K562 (cell line): Measurements from ENCODE around the gene IPPK. TPM values are rescaled to one million over a fixed set of nuclear protein-coding genes. Genes with fewer than 3 reads are reported as not detected.

Experiments
- ASH1L ChIP-seq: fragments of 450-650 bp; IDR thresholded peaks from 2 replicates; pipeline ENCODE4 v1.6.1; 2018; ENCODE audit warnings: borderline replicate concordance, mild to moderate bottlenecking, low read depth; ENCODE audit not compliant: partially characterized antibody
- BCOR ChIP-seq: fragments of 450-650 bp; IDR thresholded peaks from 2 replicates; pipeline ENCODE4 v1.6.1; 2016
- CHD1 ChIP-seq: fragments of 200-600 bp; sonication (generic); IDR thresholded peaks from one replicate; pipeline ENCODE4 v1.6.1; 2012; ENCODE audit warnings: mild to moderate bottlenecking, moderate library complexity, low read length, inconsistent platforms
- ETV1 ChIP-seq: fragments of 450-650 bp; conservative IDR thresholded peaks from 2 replicates; pipeline ENCODE4 v1.6.1; 2016; ENCODE audit warnings: missing genetic modification characterization, control low read depth, low read depth, missing compliant biosample characterization
- HDAC2 ChIP-seq: fragments of 450-650 bp; IDR thresholded peaks from 2 replicates; pipeline ENCODE4 v1.6.1; 2016; ENCODE audit warnings: mild to moderate bottlenecking
- HOMEZ ChIP-seq: fragments of 250-450 bp; sonication (Bioruptor Pico); IDR thresholded peaks from 2 replicates; pipeline ENCODE4 v1.4.0; 2020; ENCODE audit warnings: mild to moderate bottlenecking, moderate library complexity
- KDM4B ChIP-seq, 2 experiments: fragments of 450-650 bp in 1 of 2; sonication (generic) in 1 of 2; IDR thresholded peaks; 2 replicates each; pipeline ENCODE4 v1.6.1; 2016 to 2017; ENCODE audit warnings: borderline replicate concordance in 2 of 2, antibody characterized with exemption in 1 of 2, low read depth in 1 of 2, mild to moderate bottlenecking in 1 of 2
- MBD2 ChIP-seq: sonication (generic); IDR thresholded peaks from 2 replicates; pipeline ENCODE4 v1.6.1; 2016; ENCODE audit warnings: low read depth, borderline replicate concordance
- MCM3 ChIP-seq: fragments of 450-650 bp; IDR thresholded peaks from 2 replicates; pipeline ENCODE4 v1.6.1; 2016
- MEF2A ChIP-seq: IDR thresholded peaks from 2 replicates; pipeline ENCODE4 v1.6.1; 2011; ENCODE audit warnings: low read depth, mild to moderate bottlenecking, low read length, moderate library complexity; ENCODE audit not compliant: control insufficient read depth
- PHF20 ChIP-seq: fragments of 450-650 bp; IDR thresholded peaks from 2 replicates; pipeline ENCODE4 v1.6.1; 2018; ENCODE audit not compliant: partially characterized antibody
- POLR2AphosphoS5 ChIP-seq: IDR thresholded peaks from 2 replicates; pipeline ENCODE4 v1.6.1; 2011; ENCODE audit warnings: mild to moderate bottlenecking, low read depth, low read length, moderate library complexity; ENCODE audit not compliant: control insufficient read depth, insufficient read depth
- POLR2B ChIP-seq: fragments of 450-650 bp; IDR thresholded peaks from 2 replicates; pipeline ENCODE4 v1.6.1; 2018; ENCODE audit warnings: low read depth; ENCODE audit not compliant: partially characterized antibody
- SETDB1 ChIP-seq: IDR thresholded peaks from one replicate; pipeline ENCODE4 v1.6.1; 2012; ENCODE audit warnings: low read length, control low read depth, inconsistent platforms
- SMC3 ChIP-seq: conservative IDR thresholded peaks from 2 replicates; pipeline ENCODE4 v1.6.1; 2011; ENCODE audit warnings: low read depth, low read length, improper control_type of control experiment; ENCODE audit not compliant: insufficient read depth
- TFAP4 ChIP-seq: sonication (generic); formaldehyde crosslinking; IDR thresholded peaks from 2 replicates; pipeline ENCODE4 v1.8.0; 2022; ENCODE audit warnings: missing genetic modification reagents, mild to moderate bottlenecking, moderate library complexity, borderline replicate concordance
- ZNF77 ChIP-seq: fragments of 250-450 bp; sonication (Bioruptor Pico); IDR thresholded peaks from 2 replicates; pipeline ENCODE4 v1.5.0; 2020
- polyA plus RNA-seq, 8 experiments: library from polyadenylated mRNA; depleted of rRNA in 4 of 8; stranded (reverse) in 5 of 8; unstranded in 3 of 8; fragments of >200 nt; fragmentation: Nextera tagmentation in 2 of 8; fragmentation: Illumina TruSeq in 1 of 8; extraction: Ambion mirVana in 2 of 8; extraction: Trizol in 1 of 8; gene quantifications; 2 replicates each; pipeline versions ENCODE4 v1.2.1 to v1.2.3, GENCODE V29; 2011 to 2014; ENCODE audit warnings: inconsistent platforms in 1 of 8, missing spikeins in 1 of 8
- total RNA-seq, 7 experiments: library from RNA; depleted of rRNA in 6 of 7; stranded (reverse); fragments of >200 nt in 6 of 7; fragmentation: Illumina TruSeq in 2 of 7; extraction: Trizol in 2 of 7; gene quantifications; 2 replicates each; pipeline versions ENCODE4 v1.2.1 to v1.2.3, GENCODE V29; 2011 to 2021; ENCODE audit warnings: low replicate concordance in 1 of 7
- TF ChIP-seq, protein P1 (sequence below): sonication (generic); formaldehyde crosslinking; IDR thresholded peaks from 2 replicates; pipeline ENCODE4 v1.8.1; 2023; ENCODE audit warnings: missing genetic modification reagents, mild to moderate bottlenecking, borderline replicate concordance
- TF ChIP-seq, protein P2 (sequence below): fragments of 450-650 bp; formaldehyde crosslinking; IDR thresholded peaks from 2 replicates; pipeline ENCODE4 v1.4.0; 2020; ENCODE audit warnings: mild to moderate bottlenecking, moderate library complexity

IPPK gene
- total and polyA plus RNA-seq, 9 of the 15 experiments (the other 6 are each of a cell fraction or from before 2014, with no cell fraction given) = 3.1 to 22.2 (median 11.2) TPM

DNA sequence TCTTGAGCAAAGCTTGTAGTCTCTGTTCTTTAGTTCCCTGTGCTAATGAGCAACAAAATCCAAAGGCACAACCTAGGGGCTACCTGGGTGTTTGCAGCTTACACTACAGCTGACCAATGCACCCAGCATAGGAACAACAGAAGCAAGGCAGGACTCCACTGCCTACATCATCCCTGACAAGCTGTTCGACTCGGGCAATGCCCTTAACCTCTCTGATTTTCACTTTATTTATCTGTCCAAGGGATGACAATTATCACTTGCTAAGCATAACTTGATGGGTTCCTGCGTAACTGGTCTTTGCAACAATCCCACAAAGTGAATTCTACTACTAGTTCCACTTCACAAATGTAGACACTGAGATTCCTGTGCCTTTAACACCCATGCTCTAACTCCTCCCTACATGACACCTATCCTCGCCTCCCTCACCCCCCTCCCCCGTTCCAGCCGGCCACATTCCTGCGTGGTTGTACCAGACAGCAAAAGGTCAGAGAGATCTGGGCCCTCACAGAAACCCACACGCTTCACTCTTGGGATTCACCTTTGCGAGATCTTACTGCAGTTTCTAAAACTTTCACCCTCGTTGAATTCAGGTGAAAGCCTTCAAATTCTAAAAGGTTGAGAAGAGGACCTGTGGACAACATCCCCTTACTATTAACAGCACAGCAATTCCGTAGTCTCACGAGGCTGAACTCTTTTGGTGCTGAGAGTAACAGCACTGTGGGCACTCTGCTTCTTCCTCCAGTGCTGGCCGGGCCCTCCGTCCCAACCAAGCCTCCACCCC, 995 bp downstream of the IPPK start (continued):
- TF ChIP-seq, protein P1, sequence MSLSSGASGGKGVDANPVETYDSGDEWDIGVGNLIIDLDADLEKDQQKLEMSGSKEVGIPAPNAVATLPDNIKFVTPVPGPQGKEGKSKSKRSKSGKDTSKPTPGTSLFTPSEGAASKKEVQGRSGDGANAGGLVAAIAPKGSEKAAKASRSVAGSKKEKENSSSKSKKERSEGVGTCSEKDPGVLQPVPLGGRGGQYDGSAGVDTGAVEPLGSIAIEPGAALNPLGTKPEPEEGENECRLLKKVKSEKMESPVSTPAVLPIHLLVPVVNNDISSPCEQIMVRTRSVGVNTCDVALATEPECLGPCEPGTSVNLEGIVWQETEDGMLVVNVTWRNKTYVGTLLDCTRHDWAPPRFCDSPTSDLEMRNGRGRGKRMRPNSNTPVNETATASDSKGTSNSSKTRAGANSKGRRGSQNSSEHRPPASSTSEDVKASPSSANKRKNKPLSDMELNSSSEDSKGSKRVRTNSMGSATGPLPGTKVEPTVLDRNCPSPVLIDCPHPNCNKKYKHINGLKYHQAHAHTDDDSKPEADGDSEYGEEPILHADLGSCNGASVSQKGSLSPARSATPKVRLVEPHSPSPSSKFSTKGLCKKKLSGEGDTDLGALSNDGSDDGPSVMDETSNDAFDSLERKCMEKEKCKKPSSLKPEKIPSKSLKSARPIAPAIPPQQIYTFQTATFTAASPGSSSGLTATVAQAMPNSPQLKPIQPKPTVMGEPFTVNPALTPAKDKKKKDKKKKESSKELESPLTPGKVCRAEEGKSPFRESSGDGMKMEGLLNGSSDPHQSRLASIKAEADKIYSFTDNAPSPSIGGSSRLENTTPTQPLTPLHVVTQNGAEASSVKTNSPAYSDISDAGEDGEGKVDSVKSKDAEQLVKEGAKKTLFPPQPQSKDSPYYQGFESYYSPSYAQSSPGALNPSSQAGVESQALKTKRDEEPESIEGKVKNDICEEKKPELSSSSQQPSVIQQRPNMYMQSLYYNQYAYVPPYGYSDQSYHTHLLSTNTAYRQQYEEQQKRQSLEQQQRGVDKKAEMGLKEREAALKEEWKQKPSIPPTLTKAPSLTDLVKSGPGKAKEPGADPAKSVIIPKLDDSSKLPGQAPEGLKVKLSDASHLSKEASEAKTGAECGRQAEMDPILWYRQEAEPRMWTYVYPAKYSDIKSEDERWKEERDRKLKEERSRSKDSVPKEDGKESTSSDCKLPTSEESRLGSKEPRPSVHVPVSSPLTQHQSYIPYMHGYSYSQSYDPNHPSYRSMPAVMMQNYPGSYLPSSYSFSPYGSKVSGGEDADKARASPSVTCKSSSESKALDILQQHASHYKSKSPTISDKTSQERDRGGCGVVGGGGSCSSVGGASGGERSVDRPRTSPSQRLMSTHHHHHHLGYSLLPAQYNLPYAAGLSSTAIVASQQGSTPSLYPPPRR (CRISPR knock-in tag) = no peak
- TF ChIP-seq ZNF77 (CRISPR knock-in tag) (no peak), HOMEZ (CRISPR knock-in tag) (no peak), KDM4B (IDR thresholded peaks at IDR 0.05; ENCODE audit: borderline replicate concordance in 2 of 2, low read depth in 1 of 2) (no peak), SMC3 (no peak), MEF2A (no peak), MBD2 (no peak), SETDB1 (no peak), TFAP4 (CRISPR knock-in tag) (no peak), HDAC2 (0 out of 2 replicates have a peak, but pooled peaks have one; percentile 57), POLR2AphosphoS5 (peak; percentile 66), BCOR (peak; percentile 96), MCM3 (no peak), ETV1 (tag) (no peak), ASH1L (no peak), CHD1 (no peak), POLR2B (peak; percentile 43), PHF20 (no peak)
- TF ChIP-seq, protein P2, sequence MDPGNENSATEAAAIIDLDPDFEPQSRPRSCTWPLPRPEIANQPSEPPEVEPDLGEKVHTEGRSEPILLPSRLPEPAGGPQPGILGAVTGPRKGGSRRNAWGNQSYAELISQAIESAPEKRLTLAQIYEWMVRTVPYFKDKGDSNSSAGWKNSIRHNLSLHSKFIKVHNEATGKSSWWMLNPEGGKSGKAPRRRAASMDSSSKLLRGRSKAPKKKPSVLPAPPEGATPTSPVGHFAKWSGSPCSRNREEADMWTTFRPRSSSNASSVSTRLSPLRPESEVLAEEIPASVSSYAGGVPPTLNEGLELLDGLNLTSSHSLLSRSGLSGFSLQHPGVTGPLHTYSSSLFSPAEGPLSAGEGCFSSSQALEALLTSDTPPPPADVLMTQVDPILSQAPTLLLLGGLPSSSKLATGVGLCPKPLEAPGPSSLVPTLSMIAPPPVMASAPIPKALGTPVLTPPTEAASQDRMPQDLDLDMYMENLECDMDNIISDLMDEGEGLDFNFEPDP (CRISPR knock-in tag) = no peak
